NT2/D1 (cell line): ENCODE data around the gene C2orf42.

Source experiments
- DNase-seq: peaks from one replicate; pipeline ENCODE4 v3.0.0-alpha.2; 2011; ENCODE audit warnings: low read depth, low spot score
- H3K27me3 ChIP-seq: 2 replicates; pipeline ENCODE4 v1.6.0; 2011; ENCODE audit warnings: mild to moderate bottlenecking; ENCODE audit not compliant: insufficient read length, insufficient read depth
- H3K36me3 ChIP-seq: 2 replicates; pipeline ENCODE4 v1.6.1; 2011; ENCODE audit warnings: mild to moderate bottlenecking, low read length, mixed read lengths; ENCODE audit not compliant: insufficient read depth, insufficient read length
- H3K4me1 ChIP-seq: 2 replicates; pipeline ENCODE4 v1.5.1; 2011; ENCODE audit not compliant: insufficient read depth, insufficient read length
- H3K4me3 ChIP-seq: 2 replicates; pipeline ENCODE4 v1.5.1; 2011; ENCODE audit warnings: low read depth; ENCODE audit not compliant: insufficient read length
- H3K9ac ChIP-seq: 2 replicates; pipeline ENCODE4 v1.6.0; 2011; ENCODE audit warnings: low read depth; ENCODE audit not compliant: insufficient read length
- H3K9me3 ChIP-seq: 2 replicates; pipeline ENCODE4 v1.5.1; 2011; ENCODE audit warnings: mild to moderate bottlenecking, low read length; ENCODE audit not compliant: insufficient read depth
- SUZ12 ChIP-seq: IDR thresholded peaks from 2 replicates; pipeline ENCODE4 v1.6.1; 2011; ENCODE audit not compliant: insufficient read length, insufficient read depth; ENCODE audit errors: extremely low read depth
- YY1 ChIP-seq: IDR thresholded peaks from 2 replicates; pipeline ENCODE4 v1.6.1; 2011; ENCODE audit not compliant: insufficient read length, insufficient read depth
- ZNF274 ChIP-seq: IDR thresholded peaks from 2 replicates; pipeline ENCODE4 v1.6.1; 2011; ENCODE audit warnings: mild to moderate bottlenecking, low read depth, low read length

The C2orf42 gene

GRCh38 chr2:70212298-70212932 lies 21.6 kb upstream of the C2orf42 start:
- H3K36me3 ChIP-seq = peaks cover 47% of the 10 kb centered on the region
- H3K4me3 ChIP-seq = no peak overlapping the region
- no peak overlapping the region for H3K9ac ChIP-seq
- H3K9me3 ChIP-seq = no peaks in the 10 kb centered on the region
- TF ChIP-seq YY1 = no peak
- no peak for TF ChIP-seq ZNF274
- no peak for TF ChIP-seq SUZ12
- DNase-seq = no peak
- H3K4me1 ChIP-seq = no peaks in the 10 kb centered on the region
- no peaks in the 10 kb centered on the region for H3K27me3 ChIP-seq

GRCh38 chr2:70211595-70211994 lies 20.8 kb upstream of the C2orf42 start:
- Histone ChIP-seq H3K27me3 (no peaks in the 10 kb centered on the region), H3K9me3 (no peaks in the 10 kb centered on the region), H3K4me3 (no peak overlapping the region), H3K4me1 (no peaks in the 10 kb centered on the region), H3K9ac (no peak overlapping the region), H3K36me3 (peaks cover 39% of the 10 kb centered on the region)
- TF ChIP-seq YY1 = no peak
- no peak for DNase-seq

- Histone ChIP-seq H3K9ac (no peak overlapping the region), H3K27me3 (no peaks in the 10 kb centered on the region), H3K9me3 (no peaks in the 10 kb centered on the region), H3K36me3 (no peaks in the 10 kb centered on the region), H3K4me1 (no peaks in the 10 kb centered on the region), H3K4me3 (no peak overlapping the region)
- no peak for DNase-seq
- TF ChIP-seq SUZ12 (no peak), ZNF274 (no peak), YY1 (no peak)
Measured at GRCh38 chr2:70204452-70204851, 13.6 kb upstream of the C2orf42 start.

GRCh38 chr2:70203086-70203485 lies 12.3 kb upstream of the C2orf42 start:
- DNase-seq = no peak
- no peaks in the 10 kb centered on the region for H3K9me3 ChIP-seq
- H3K9ac ChIP-seq = no peak overlapping the region
- no peaks in the 10 kb centered on the region for H3K27me3 ChIP-seq
- no peak overlapping the region for H3K4me3 ChIP-seq
- no peak for TF ChIP-seq SUZ12
- TF ChIP-seq ZNF274 = no peak
- no peak for TF ChIP-seq YY1
- no peaks in the 10 kb centered on the region for H3K36me3 ChIP-seq
- no peaks in the 10 kb centered on the region for H3K4me1 ChIP-seq

GRCh38 chr2:70202236-70202806 lies 11.5 kb upstream of the C2orf42 start:
- H3K4me3 ChIP-seq = no peak overlapping the region
- H3K9me3 ChIP-seq = no peaks in the 10 kb centered on the region

GRCh38 chr2:70201831-70202230 lies 11.0 kb upstream of the C2orf42 start:
- Histone ChIP-seq H3K9me3 (no peaks in the 10 kb centered on the region), H3K4me3 (no peak overlapping the region)
- no peak for DNase-seq

More at GRCh38 chr2:70202236-70202806, 11.5 kb upstream of the C2orf42 start:
- no peaks in the 10 kb centered on the region for H3K27me3 ChIP-seq
- TF ChIP-seq SUZ12 (no peak), YY1 (no peak), ZNF274 (no peak)
- no peaks in the 10 kb centered on the region for H3K36me3 ChIP-seq
- no peak for DNase-seq
- no peaks in the 10 kb centered on the region for H3K4me1 ChIP-seq
- H3K9ac ChIP-seq = no peak overlapping the region

GRCh38 chr2:70201225-70201768 lies 10.5 kb upstream of the C2orf42 start:
- H3K4me3 ChIP-seq = no peak overlapping the region
- DNase-seq = no peak
- H3K27me3 ChIP-seq = no peaks in the 10 kb centered on the region
- H3K9ac ChIP-seq = no peak overlapping the region
- TF ChIP-seq YY1 = no peak
- TF ChIP-seq ZNF274 = no peak
- no peak for TF ChIP-seq SUZ12
- no peaks in the 10 kb centered on the region for H3K9me3 ChIP-seq
- no peaks in the 10 kb centered on the region for H3K4me1 ChIP-seq
- H3K36me3 ChIP-seq = no peaks in the 10 kb centered on the region

More at GRCh38 chr2:70201831-70202230, 11.0 kb upstream of the C2orf42 start:
- Histone ChIP-seq H3K27me3 (no peaks in the 10 kb centered on the region), H3K4me1 (no peaks in the 10 kb centered on the region), H3K9ac (no peak overlapping the region), H3K36me3 (no peaks in the 10 kb centered on the region)
- TF ChIP-seq SUZ12 = no peak
- TF ChIP-seq ZNF274 = no peak
- TF ChIP-seq YY1 = no peak
